NOMO-1 treated with DMSO at 0.1 percent for 48 hours (cell line): ENCODE results near the gene MYLK.
"Not testable (repeated sequence)": the region's sequence is repeated elsewhere in the genome, so short reads cannot be mapped to it uniquely, and the experiment has no call there.

Experiments
- DNase-seq: peaks from one replicate; lab custom pipeline; 2025; ENCODE audit not compliant: unreplicated experiment; lab: John Stamatoyannopoulos, UW

The MYLK gene

GRCh38 chr3:123632161-123632655 lies 251.9 kb downstream of the MYLK start:
- DNase-seq: no peak

- DNase-seq: no peak
Observed at GRCh38 chr3:123629747-123630047, 254.4 kb downstream of the MYLK start.

- DNase-seq: no peak
Observed at GRCh38 chr3:123628996-123629746, 255.0 kb downstream of the MYLK start.

- no peak for DNase-seq
Observed at GRCh38 chr3:123627673-123628670, 256.2 kb downstream of the MYLK start.

- DNase-seq: no peak
Observed at GRCh38 chr3:123626881-123627280, 257.3 kb downstream of the MYLK start.

- no peak for DNase-seq
Observed at GRCh38 chr3:123624302-123624701, 259.8 kb downstream of the MYLK start.

- DNase-seq: no peak
Observed at GRCh38 chr3:123623346-123623880, 260.7 kb downstream of the MYLK start.

- no peak for DNase-seq
Observed at GRCh38 chr3:123622766-123623165, 261.4 kb downstream of the MYLK start.

GRCh38 chr3:123621850-123622189 lies 262.3 kb downstream of the MYLK start:
- no peak for DNase-seq

- DNase-seq: no peak
Observed at GRCh38 chr3:123621186-123621849, 262.8 kb downstream of the MYLK start.

GRCh38 chr3:123620343-123620742 lies 263.8 kb downstream of the MYLK start:
- no peak for DNase-seq

GRCh38 chr3:123618768-123619484 lies 265.2 kb downstream of the MYLK start:
- peak; percentile 91 for DNase-seq

- peak; percentile 68 for DNase-seq
Observed at GRCh38 chr3:123618076-123618708, 265.9 kb downstream of the MYLK start.

GRCh38 chr3:123616593-123616992 lies 267.5 kb downstream of the MYLK start:
- DNase-seq: no peak

GRCh38 chr3:123613543-123613942 lies 270.6 kb downstream of the MYLK start:
- no peak for DNase-seq

GRCh38 chr3:123611674-123612073 lies 272.5 kb downstream of the MYLK start:
- DNase-seq: not testable (repeated sequence)

GRCh38 chr3:123611082-123611481 lies 273.1 kb downstream of the MYLK start:
- DNase-seq: no peak

- no peak for DNase-seq
Observed at GRCh38 chr3:123610331-123610730, 273.8 kb downstream of the MYLK start.

GRCh38 chr3:123609063-123609462 lies 275.1 kb downstream of the MYLK start:
- no peak for DNase-seq

- DNase-seq: no peak
Observed at GRCh38 chr3:123608263-123608937, 275.7 kb downstream of the MYLK start.
